ENCODE data around the gene MPDZ.

MPDZ gene, protein sequence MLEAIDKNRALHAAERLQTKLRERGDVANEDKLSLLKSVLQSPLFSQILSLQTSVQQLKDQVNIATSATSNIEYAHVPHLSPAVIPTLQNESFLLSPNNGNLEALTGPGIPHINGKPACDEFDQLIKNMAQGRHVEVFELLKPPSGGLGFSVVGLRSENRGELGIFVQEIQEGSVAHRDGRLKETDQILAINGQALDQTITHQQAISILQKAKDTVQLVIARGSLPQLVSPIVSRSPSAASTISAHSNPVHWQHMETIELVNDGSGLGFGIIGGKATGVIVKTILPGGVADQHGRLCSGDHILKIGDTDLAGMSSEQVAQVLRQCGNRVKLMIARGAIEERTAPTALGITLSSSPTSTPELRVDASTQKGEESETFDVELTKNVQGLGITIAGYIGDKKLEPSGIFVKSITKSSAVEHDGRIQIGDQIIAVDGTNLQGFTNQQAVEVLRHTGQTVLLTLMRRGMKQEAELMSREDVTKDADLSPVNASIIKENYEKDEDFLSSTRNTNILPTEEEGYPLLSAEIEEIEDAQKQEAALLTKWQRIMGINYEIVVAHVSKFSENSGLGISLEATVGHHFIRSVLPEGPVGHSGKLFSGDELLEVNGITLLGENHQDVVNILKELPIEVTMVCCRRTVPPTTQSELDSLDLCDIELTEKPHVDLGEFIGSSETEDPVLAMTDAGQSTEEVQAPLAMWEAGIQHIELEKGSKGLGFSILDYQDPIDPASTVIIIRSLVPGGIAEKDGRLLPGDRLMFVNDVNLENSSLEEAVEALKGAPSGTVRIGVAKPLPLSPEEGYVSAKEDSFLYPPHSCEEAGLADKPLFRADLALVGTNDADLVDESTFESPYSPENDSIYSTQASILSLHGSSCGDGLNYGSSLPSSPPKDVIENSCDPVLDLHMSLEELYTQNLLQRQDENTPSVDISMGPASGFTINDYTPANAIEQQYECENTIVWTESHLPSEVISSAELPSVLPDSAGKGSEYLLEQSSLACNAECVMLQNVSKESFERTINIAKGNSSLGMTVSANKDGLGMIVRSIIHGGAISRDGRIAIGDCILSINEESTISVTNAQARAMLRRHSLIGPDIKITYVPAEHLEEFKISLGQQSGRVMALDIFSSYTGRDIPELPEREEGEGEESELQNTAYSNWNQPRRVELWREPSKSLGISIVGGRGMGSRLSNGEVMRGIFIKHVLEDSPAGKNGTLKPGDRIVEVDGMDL (N-terminal part only)

GRCh38 chr9:13279284-13280141 is at the start of gene MPDZ:
TSS of gene MPDZ (minus strand) at chr9:13279692. CDS start at chr9:13250315, 29,377 bp downstream.
- DNase-seq (ENCODE audit: low read depth): no peak

GRCh38 chr9:13324988-13325387 is 45.5 kb upstream of the MPDZ start:
- DNase-seq (ENCODE audit: low read depth): no peak

DNA sequence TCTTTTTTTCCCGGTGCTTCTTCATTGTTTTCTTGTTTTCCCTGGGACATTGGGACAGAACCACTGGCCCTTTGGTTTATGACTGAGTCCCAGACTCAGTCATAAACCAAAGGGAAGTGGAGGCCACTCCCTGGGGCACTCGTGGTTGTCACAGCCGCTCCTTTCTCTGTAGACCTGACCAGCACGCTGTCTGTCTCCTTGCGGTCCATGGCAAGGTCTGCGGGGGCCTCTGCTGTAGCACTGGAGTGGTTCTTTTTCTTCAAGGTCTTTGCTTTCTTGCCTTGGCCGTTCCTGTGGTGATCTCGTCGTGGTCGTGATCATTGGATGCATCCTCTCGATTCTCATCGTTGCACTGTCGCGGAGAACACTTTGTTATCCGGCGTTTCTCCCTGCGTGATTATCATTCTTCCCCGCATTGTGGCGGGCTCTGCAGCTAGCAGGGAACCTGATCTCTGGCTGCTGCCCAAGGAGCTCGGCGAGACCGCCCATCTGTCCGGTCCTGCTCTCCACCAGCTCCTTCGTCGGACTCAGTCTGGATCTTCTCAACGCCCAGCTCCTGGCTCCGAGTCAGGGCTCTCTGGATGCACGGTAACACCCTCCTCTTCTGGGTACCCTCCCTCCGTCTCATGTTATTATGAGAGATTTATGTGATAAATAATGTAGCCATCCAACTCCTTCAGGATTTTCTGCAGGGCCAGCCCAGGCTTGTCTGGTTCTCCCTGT is 43.5 kb upstream of the MPDZ start:
- DNase-seq (ENCODE audit: low read depth): no peak

DNA sequence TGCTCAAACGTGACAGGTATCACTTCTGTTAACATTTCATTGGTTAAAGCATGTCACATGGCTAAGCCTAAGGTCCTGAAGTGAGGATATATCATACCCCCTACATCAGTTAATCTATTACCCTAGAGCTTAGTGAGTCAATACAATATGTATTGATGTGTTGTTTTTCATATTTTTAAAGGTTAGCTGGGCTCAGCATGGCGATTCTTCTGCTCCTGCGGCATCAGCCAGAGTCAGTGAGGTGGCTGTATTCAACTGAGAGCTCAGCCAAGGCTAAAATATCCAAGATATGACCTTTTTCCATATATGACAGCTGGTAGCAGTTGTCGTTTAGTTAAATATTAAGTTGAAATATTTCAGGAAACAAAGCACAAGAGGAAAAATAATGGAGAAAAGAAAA is 38.5 kb upstream of the MPDZ start:
- no peak for DNase-seq (ENCODE audit: low read depth)

- no peak for DNase-seq (ENCODE audit: low read depth)
Observed at GRCh38 chr9:13296972-13297371, 17.5 kb upstream of the MPDZ start.

- DNase-seq (ENCODE audit: low read depth): no peak
Observed at GRCh38 chr9:13295556-13295955, 16.1 kb upstream of the MPDZ start.

DNA sequence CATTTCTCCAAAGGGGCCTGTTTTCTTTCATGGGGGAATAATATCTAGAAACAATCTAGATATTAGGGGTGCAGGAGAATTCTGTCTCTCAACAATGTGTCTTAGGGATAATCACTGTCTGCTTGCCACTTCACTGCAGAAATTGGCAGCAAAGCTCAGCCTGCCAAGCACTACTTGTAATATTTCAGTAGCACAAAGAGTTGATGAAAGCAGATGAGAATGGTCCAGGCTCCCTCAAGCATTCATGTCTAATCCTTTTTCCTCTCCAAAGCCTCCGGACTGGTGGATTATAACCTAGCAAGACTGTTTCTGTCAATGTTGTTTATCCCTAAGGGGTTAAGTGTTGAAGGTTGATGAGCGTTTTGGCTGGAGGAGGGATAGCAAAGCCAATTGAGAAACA is 13.3 kb upstream of the MPDZ start:
- no peak for DNase-seq (ENCODE audit: low read depth)

DNA sequence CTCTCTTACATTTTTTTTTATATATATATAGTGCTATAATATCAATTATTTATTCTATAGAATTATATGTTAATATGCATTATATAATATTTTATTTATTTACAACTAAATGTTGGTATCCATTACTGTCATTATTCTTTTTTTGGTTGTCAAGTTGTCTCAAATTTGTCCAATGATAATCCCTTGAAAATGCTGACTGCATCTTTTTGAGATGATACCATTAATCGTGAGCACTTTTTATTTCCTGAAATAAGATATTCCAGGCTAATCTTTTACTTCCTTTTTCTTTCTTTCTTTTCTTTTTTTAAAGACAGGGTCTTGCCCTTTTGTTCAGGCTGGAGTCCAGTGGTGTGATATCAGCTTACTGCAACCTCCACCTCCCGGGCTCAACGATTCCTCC is 12.7 kb upstream of the MPDZ start:
- DNase-seq (ENCODE audit: low read depth): no peak

DNA sequence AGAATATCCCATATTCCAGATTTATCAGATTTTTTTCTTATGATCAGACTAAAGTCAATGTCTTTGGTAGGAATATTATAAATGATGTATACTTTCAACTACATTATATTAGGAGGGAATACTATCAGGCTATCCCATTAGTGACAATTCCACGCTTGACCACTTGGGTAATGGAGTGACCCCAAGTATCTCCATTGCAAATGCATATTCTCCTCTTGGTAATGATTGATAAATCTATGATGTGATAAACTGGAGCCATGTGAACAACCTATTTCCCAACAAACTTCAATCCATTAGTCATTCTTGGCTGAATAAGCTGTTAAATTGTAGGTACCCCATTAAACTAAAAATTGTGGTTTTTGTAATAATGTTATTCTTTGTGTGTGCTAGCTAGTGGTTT is 12.2 kb upstream of the MPDZ start:
- DNase-seq (ENCODE audit: low read depth): no peak

DNA sequence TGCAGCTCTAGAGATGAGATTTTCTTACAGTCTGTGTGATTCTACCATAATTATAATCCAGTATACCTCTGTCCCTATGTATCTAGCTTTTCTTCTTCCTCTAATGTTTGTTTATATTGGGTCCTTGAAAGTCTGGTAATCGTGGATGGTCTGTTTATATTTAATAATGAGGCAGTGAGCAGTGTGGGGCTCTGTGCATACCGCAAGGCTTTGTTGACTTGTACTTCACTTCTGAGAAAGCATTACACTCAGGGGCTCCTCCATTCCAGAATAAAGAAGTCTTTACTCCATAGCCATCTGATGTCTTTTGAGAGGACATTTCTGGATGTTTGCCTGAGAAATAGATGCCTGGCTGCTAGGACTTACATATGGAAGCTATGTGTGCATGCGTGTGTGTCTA is 4.5 kb upstream of the MPDZ start:
- no peak for DNase-seq (ENCODE audit: low read depth)

DNA sequence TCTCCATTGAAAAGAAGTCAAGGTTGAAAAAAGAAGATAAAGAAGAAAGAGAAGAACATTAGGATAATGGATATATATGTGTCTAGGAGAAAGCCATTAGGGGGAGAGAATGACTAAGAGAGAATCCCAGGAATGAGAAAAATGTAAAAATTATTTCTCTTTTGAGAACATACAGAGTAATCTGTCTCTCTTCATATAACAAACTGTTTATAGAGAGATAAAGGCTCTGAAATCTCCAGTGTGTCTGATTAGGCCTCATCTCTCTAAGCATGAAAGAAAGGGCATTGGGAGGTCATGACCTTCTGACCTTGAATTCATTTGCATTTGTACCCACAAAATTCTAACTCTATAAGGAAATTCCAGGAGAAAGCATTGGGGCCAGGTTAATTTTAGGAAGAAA is 3.5 kb upstream of the MPDZ start:
- DNase-seq (ENCODE audit: low read depth): no peak

- DNase-seq (ENCODE audit: low read depth): no peak
Observed at GRCh38 chr9:13281356-13282016, 2.0 kb upstream of the MPDZ start.

GRCh38 chr9:13278368-13279246 is 885 bp downstream of the MPDZ start:
- no peak for DNase-seq (ENCODE audit: low read depth)

GRCh38 chr9:13278023-13278367 is 1.5 kb downstream of the MPDZ start:
- no peak for DNase-seq (ENCODE audit: low read depth)

- DNase-seq (ENCODE audit: low read depth): no peak
Observed at GRCh38 chr9:13274886-13275641, 4.4 kb downstream of the MPDZ start.

- no peak for DNase-seq (ENCODE audit: low read depth)
Observed at GRCh38 chr9:13270734-13271133, 8.8 kb downstream of the MPDZ start.

GRCh38 chr9:13269589-13270452 is 9.7 kb downstream of the MPDZ start:
- no peak for DNase-seq (ENCODE audit: low read depth)

DNA sequence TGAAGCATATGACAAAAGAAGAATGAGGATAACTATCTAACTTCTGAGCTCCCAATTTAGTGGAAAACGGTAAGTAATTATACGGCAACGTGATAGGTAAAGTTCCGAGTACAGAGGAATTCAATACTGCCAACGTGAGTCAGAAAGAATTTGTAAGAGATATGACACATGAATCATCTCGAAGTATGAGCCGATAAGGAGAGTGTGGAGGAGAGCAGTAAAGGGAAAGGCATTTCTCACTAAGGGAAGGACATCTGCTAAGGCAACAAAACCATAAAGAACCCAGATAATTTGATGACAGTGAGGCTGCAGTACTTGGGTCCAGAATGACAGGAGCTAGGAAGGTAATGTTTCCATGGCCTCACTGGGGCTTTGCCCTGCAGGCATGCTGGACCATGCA is 11.0 kb downstream of the MPDZ start:
- no peak for DNase-seq (ENCODE audit: low read depth)

Measured in stimulated activated CD8-positive, alpha-beta memory T cell treated with anti-CD3 and anti-CD28 coated beads, Interleukin-12 subunit alpha, Interleukin-12 subunit beta, amount 100 ng/mL, for 1 hour (primary cell).